ENCODE results near the gene FEM1B.

The FEM1B gene

GRCh38 chr15:68268405-68268804, 9.1 kb upstream of the FEM1B start:
- Histone ChIP-seq H3K36me3 (replicated peaks; ENCODE audit: insufficient read depth, low read length) (no peaks in the 10 kb centered on the region), H4K20me1 (ENCODE audit: insufficient read depth, low read length) (no peaks in the 10 kb centered on the region), H3K4me1 (ENCODE audit: low read length) (no peaks in the 10 kb centered on the region), H3K9ac (ENCODE audit: low read length) (no peak overlapping the region), H3K9me2 (replicated peaks; ENCODE audit: insufficient read depth, low read length) (no peaks in the 10 kb centered on the region), H3K79me2 (ENCODE audit: low read length) (no peaks in the 10 kb centered on the region), H3F3A (ENCODE audit: insufficient read depth, low read length) (no peaks in the 10 kb centered on the region), H3K27ac (ENCODE audit: low read length) (no peak overlapping the region), H3K27me3 (replicated peaks; ENCODE audit: insufficient read depth, low read length) (no peaks in the 10 kb centered on the region), H3K9me3 (replicated peaks; ENCODE audit: insufficient read depth, low read length) (no peaks in the 10 kb centered on the region), H3K4me3 (ENCODE audit: low read length) (no peak overlapping the region), H3K4me2 (ENCODE audit: low read depth, low read length) (no peak overlapping the region), H2AFZ (ENCODE audit: low read length) (no peak overlapping the region)
- DNase-seq: no peak
- TF ChIP-seq, protein P1, sequence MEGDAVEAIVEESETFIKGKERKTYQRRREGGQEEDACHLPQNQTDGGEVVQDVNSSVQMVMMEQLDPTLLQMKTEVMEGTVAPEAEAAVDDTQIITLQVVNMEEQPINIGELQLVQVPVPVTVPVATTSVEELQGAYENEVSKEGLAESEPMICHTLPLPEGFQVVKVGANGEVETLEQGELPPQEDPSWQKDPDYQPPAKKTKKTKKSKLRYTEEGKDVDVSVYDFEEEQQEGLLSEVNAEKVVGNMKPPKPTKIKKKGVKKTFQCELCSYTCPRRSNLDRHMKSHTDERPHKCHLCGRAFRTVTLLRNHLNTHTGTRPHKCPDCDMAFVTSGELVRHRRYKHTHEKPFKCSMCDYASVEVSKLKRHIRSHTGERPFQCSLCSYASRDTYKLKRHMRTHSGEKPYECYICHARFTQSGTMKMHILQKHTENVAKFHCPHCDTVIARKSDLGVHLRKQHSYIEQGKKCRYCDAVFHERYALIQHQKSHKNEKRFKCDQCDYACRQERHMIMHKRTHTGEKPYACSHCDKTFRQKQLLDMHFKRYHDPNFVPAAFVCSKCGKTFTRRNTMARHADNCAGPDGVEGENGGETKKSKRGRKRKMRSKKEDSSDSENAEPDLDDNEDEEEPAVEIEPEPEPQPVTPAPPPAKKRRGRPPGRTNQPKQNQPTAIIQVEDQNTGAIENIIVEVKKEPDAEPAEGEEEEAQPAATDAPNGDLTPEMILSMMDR (IDR thresholded peaks at IDR 0.05; ENCODE audit: low read length): no peak
- TF ChIP-seq EZH2 (optimal IDR thresholded peaks at IDR 0.05; ENCODE audit: low read depth, low read length) (no peak), EZH2phosphoT487 (IDR thresholded peaks at IDR 0.05; ENCODE audit: low read length) (no peak)

DNA sequence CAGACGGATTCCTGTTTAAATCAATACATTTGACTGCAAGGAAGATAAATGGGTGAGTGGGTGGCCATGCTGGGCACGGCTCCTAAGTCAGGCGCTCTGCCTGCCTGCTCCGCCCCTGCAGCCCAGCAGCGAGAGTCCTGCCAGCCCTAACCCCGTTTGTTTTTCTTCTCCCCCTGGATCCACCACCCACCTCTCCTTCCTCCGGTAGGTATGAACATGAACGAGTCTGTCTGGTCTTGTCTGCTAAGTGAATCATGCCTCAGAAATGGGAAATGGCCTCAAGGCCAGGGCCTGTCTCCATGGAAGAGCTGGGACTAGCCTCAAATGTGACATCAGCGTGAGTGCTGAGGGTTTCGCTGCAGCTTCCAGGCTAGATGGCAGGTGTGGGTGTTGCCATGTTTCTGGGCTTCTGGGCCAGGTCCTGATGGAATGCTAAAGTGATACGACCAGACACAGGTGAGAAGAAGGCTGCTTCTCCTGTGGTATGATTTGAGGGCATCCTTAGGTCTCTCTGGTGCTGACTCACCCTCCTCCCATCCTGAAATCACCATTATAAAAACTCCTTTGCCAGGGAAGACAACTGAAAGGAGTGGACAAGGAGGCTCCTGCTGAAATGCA, 5.6 kb upstream of the FEM1B start:
- H3K9me2 ChIP-seq (replicated peaks; ENCODE audit: insufficient read depth, low read length): no peaks in the 10 kb centered on the region
- no peak for DNase-seq
- no peaks in the 10 kb centered on the region for H3K27me3 ChIP-seq (replicated peaks; ENCODE audit: insufficient read depth, low read length)
- H3K79me2 ChIP-seq (ENCODE audit: low read length): peaks cover 19% of the 10 kb centered on the region
- H3K9me3 ChIP-seq (replicated peaks; ENCODE audit: insufficient read depth, low read length): no peaks in the 10 kb centered on the region
- no peaks in the 10 kb centered on the region for H3F3A ChIP-seq (ENCODE audit: insufficient read depth, low read length)
- H3K36me3 ChIP-seq (replicated peaks; ENCODE audit: insufficient read depth, low read length): no peaks in the 10 kb centered on the region
- no peaks in the 10 kb centered on the region for H4K20me1 ChIP-seq (ENCODE audit: insufficient read depth, low read length)
- TF ChIP-seq EZH2phosphoT487 (IDR thresholded peaks at IDR 0.05; ENCODE audit: low read length) (no peak), EZH2 (optimal IDR thresholded peaks at IDR 0.05; ENCODE audit: low read depth, low read length) (no peak)
- TF ChIP-seq, protein P1 (IDR thresholded peaks at IDR 0.05; ENCODE audit: low read length): no peak
- no peak overlapping the region for H3K9ac ChIP-seq (ENCODE audit: low read length)
- no peak overlapping the region for H3K27ac ChIP-seq (ENCODE audit: low read length)
- H3K4me2 ChIP-seq (ENCODE audit: low read depth, low read length): no peak overlapping the region
- no peak overlapping the region for H3K4me3 ChIP-seq (ENCODE audit: low read length)
- H2AFZ ChIP-seq (ENCODE audit: low read length): no peak overlapping the region
- H3K4me1 ChIP-seq (ENCODE audit: low read length): 0 out of 2 replicates have a peak, but pooled peaks cover 9% of the 10 kb centered on the region

GRCh38 chr15:68272721-68273271, 4.7 kb upstream of the FEM1B start:
- no peaks in the 10 kb centered on the region for H4K20me1 ChIP-seq (ENCODE audit: insufficient read depth, low read length)
- H3K27me3 ChIP-seq (replicated peaks; ENCODE audit: insufficient read depth, low read length): no peaks in the 10 kb centered on the region
- no peak overlapping the region for H3K9ac ChIP-seq (ENCODE audit: low read length)
- H3K27ac ChIP-seq (ENCODE audit: low read length): no peak overlapping the region
- H3K9me3 ChIP-seq (replicated peaks; ENCODE audit: insufficient read depth, low read length): no peaks in the 10 kb centered on the region
- no peak overlapping the region for H2AFZ ChIP-seq (ENCODE audit: low read length)
- no peak overlapping the region for H3K4me2 ChIP-seq (ENCODE audit: low read depth, low read length)
- no peaks in the 10 kb centered on the region for H3K36me3 ChIP-seq (replicated peaks; ENCODE audit: insufficient read depth, low read length)
- H3K4me1 ChIP-seq (ENCODE audit: low read length): 0 out of 2 replicates have a peak, but pooled peaks cover 9% of the 10 kb centered on the region
- TF ChIP-seq, protein P1 (IDR thresholded peaks at IDR 0.05; ENCODE audit: low read length): no peak
- TF ChIP-seq EZH2phosphoT487 (IDR thresholded peaks at IDR 0.05; ENCODE audit: low read length): no peak
- no peak for TF ChIP-seq EZH2 (optimal IDR thresholded peaks at IDR 0.05; ENCODE audit: low read depth, low read length)
- no peak for DNase-seq
- no peaks in the 10 kb centered on the region for H3K9me2 ChIP-seq (replicated peaks; ENCODE audit: insufficient read depth, low read length)
- no peak overlapping the region for H3K4me3 ChIP-seq (ENCODE audit: low read length)
- H3K79me2 ChIP-seq (ENCODE audit: low read length): peaks cover 27% of the 10 kb centered on the region
- H3F3A ChIP-seq (ENCODE audit: insufficient read depth, low read length): peaks cover 3% of the 10 kb centered on the region; the same call in 1 of the 2 replicates

Data from MM.1S (cell line).